Skin epidermis (tissue), 12 donors: ENCODE results near the gene CXCL8.

ENCODE experiments used
- H3K27ac ChIP-seq, 21 experiments: fragments of 200-600 bp; sonication (generic) in 11 of 21; one replicate each; pipeline ENCODE4 v1.5.0; 2020; ENCODE audit warnings: mild to moderate bottlenecking in 3 of 21, inconsistent platforms in 2 of 21, moderate library complexity in 2 of 21
- H3K4me3 ChIP-seq, 7 experiments: fragments of 200-600 bp; sonication (generic) in 2 of 7; one replicate each; pipeline ENCODE4 v1.5.0; 2020; ENCODE audit warnings: inconsistent platforms in 2 of 7, mild to moderate bottlenecking in 2 of 7, moderate library complexity in 1 of 7

Gene CXCL8

DNA sequence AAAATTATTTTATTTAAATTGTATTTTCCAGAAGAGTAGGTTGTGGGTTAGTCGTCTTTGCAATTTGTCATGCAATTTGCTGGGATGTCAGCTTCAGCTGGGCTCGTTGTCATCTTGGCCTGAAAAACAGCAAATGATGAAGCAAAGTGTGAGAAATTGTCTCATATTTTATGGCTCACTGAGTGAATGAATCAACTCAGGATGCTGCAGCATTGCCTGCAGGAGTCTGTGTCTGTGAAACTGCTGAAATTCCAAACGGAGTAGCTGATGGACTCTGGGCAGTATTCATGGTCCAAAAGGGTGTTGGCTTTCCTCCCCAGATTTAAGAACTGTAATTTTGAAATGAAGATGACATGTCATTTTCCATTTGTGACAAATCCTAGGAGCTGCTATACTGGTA, 37.2 kb downstream of the CXCL8 start:
- Histone ChIP-seq H3K4me3 (no peak overlapping the region), H3K27ac (no peak overlapping the region)

DNA sequence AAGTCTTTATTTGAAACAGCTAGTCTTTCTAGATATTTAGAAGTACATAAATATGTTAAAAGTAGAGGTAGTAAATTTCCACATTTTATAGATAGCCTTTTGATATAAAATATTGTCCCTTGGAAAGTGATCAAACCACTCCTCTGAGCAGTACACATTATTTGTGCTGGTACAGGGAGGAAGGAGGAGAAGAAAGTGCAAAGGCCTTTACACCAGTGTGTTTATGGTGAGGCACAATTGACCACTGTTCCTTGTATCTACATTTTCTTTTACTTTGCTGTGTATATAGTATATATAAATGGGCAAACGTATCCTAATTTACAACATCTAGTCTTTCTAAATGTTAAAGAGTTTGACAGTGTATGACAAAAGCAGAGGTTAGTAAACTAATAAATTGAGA, 39.9 kb downstream of the CXCL8 start:
- H3K4me3 ChIP-seq = no peak overlapping the region
- no peak overlapping the region for H3K27ac ChIP-seq

- H3K27ac ChIP-seq = no peak overlapping the region
- no peak overlapping the region for H3K4me3 ChIP-seq
Observed at GRCh38 chr4:73780834-73781233, 40.5 kb downstream of the CXCL8 start.

GRCh38 chr4:73788411-73788810, 48.0 kb downstream of the CXCL8 start:
- H3K27ac ChIP-seq = no peak overlapping the region
- H3K4me3 ChIP-seq = no peak overlapping the region
